HG02571 (cell line): Measurements from ENCODE around the gene PFN3.

Experiments used
- ATAC-seq: cut with Tn5 transposase; IDR thresholded peaks from one replicate; pipeline ENCODE4 v1.9.1; 2021; ENCODE audit warnings: mild to moderate bottlenecking, moderate library complexity; ENCODE audit not compliant: unreplicated experiment

Gene PFN3, protein sequence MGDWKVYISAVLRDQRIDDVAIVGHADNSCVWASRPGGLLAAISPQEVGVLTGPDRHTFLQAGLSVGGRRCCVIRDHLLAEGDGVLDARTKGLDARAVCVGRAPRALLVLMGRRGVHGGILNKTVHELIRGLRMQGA

DNA sequence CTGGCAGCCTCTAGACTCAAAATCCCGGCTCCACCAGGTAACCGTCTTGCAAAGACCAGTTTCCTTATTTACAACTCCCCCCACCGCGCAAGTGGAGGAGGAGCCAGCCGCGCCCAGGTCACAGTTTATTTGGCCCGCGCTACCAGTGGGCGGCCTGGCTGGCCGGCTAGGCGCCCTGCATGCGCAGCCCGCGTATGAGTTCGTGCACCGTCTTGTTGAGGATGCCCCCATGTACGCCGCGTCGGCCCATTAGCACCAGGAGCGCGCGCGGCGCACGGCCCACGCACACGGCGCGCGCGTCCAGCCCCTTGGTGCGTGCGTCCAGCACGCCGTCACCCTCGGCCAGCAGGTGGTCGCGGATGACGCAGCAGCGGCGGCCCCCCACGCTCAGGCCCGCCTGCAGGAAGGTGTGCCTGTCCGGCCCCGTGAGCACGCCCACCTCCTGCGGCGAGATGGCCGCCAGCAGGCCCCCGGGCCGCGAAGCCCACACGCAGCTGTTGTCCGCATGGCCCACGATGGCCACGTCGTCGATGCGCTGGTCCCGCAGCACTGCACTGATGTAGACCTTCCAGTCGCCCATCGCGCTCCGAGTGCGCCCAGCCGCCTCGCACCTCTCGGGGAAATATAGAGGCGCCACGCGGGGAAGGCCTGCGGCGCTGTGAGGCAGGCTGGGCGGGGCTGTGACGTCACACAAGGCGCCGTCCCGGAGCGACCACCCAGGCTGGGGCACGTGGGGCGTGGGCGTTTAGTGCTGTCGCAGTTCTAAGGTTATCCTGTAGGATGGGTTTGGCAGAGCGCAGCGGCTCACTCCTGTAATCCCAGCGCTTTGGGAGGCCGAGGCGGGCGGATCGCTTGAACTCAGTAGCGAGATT lies at the start of gene PFN3:
PFN3 (minus strand) TSS at position 665 of the 872 bp plus-strand sequence; CDS start at position 580, 85 bp downstream.
- ATAC-seq = no peak

DNA sequence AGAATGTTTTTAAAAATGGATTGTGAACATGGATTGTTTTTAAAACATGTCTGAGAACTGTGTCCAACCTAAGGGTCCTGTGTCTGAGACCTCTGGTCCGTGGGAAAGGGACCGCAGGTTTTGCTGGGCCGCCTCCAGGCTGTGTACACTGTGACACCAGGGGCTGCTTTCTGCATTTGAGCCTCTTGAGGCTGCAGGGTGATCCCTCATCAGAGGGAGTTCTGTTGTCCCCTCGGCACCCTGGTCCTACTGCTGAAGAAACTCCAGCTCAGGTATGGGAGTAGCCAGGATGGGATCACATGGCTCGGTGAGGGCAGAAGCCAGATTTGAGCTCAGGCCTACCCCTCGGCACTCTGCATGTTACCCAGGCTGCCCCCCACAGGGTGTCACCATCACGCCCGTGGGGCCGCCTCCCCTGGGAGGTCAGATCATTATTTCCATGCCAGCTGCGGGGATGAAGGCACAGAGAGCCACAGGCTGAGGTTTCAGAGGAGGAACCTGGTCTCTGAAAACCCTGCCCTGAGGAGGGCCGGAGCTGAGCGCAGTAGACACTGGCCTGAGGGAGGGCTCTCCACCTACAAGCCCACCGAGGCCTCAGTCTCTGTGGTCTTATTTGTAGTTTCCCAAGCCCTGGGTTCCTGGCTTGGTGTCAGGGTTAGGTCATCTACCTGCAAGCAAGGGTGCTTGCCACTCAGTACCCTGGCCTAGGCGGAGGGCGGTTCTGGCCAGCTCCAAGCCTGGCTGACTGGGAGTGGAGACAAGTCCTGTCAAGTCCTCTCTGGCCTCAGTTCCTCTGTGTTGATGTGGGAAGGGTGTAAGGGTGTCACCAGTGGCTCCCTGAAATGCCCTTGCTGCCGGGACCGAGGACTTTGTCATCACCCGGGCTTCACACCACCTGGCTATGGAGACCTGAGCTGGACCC lies 48.9 kb upstream of the PFN3 start:
- no peak for ATAC-seq

DNA sequence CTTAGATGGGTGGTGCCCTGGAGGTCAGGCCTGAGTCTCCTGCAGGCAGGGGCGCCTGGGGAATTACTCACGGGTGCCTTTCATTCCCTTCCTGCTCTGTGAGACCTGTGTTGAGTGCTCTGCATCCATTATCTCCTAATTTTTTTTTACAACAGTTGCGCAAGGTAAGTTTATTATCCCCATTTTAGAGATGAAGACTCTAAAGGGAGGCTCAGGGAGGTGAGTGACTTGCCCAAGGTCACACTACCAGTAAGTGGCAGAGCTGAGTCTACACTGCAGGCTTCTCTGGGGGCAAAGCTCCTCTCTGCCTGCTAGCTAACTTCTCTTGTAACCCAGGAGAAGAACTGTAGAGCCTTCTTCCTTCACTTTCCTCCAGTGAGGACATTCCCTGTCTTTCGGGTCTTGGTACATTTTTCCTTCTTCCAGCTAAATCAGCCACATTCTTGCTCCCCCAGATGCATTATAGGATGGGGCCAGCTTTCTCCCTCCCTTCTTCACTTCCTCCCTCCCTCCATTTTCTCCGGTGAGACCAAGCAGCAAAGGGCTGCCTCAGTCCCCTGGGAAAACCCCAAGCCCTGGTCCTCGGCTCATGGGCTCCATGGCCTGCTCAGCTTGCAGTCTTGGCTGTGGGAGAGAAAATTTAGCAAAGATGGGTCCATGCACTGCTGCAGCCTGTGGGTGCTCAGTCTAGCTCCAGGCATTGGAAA lies 47.9 kb upstream of the PFN3 start:
- no peak for ATAC-seq

DNA sequence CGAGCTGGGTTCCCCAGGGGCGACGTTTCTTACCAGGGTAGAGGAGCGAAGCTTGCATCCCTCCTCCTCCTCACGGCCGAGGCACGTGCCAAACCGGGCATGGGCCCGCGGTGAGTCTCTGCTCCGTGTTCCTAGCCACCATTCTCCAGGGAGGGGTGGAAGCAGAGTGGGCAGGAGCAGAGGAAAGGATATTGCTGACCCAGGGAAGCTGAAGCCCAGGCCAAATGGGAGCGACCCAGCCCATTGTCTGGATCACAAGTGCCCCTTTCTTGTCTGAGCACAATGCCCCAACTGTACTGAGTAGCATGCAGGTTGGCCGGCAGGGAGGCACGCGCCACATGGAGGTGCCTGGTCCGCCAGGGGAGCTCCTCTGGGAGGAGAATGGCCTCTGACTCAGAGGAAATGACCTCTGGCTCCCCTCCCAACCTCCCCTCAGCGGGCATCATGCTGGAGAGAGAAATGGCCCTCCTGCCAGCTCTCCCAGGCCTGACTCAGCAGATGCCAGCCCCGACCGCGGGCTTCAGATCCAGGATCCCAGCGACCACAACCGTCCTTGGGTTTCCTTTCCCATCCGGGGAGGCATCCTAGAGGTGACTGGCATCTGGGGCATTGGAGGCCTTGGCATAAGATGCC lies 47.3 kb upstream of the PFN3 start:
- ATAC-seq = no peak

DNA sequence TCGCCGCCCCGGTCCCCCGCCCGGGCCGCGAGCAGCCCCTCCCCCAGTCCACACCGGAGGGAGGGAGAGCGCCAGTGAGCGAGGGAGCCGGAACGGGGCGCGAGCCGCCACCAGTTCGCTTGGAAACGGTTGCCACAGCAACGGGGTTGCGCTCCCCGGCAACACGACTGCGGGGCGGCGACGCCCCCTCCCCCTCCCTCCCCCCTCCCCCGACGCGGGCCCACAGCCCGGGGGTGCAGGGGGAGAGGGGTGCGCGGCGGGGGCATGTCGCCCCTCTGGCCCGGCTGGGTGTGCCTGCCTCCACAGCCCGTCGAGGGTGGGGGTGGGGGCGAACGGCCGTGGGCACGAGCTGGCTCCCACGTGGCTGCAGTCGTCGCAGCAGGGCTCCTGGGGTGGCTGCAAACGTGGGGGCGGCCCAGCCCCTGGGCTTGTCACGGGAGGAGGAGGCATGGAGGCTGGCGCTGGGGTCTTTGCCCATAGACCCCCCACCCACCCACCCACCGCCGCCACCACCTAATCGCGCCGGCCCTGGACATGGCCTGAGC lies 46.7 kb upstream of the PFN3 start:
- ATAC-seq = peak; percentile 5

DNA sequence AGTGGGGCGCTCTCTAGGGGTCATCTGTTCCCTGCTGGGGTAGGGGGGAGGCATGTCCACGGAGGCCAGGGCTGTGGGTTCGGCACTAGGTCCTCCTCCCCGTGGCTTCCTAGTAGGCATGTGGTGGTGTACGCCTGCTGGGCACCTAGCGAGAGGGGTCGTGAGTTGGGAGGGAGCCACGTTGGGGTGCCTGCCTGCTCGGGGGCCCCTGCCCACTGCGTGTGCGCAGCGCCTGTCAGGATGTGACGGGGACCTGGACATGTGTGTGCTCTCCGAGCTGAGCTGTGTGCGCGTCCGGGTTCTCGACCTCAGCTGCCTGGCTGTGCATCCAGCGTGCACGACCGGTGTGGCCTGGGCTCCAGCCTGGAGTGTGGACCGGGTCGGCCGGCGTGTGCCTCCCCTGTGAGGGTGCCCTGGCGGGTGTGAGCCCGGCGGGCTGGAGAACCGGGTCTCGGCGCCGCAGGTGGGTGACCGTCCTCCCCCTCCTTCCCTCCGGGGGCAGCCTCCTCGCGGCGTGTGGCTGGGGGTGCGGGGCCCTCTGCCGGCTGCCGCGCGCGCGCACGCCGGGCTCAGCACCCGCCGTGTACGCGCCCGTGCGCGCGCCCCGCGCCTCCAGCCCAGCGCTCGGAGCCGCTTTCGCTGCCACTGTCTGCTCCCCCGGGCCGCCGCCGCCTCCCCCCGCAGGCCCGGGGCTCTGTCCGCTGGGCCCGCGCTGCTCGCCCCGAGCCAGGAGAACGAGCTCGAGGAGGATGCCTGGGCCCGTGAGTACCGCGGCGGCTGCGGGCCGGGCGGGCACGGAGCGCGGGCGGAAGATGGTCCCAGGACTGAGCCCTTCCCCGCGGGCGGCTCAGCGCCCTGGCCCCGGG lies 46.0 kb upstream of the PFN3 start, which contains the start of gene PRR7:
PRR7 (plus strand) TSS at position 615 of the 866 bp plus-strand sequence. CDS start 8,254 bp downstream, outside the sequence.
- ATAC-seq = peak; percentile 46

DNA sequence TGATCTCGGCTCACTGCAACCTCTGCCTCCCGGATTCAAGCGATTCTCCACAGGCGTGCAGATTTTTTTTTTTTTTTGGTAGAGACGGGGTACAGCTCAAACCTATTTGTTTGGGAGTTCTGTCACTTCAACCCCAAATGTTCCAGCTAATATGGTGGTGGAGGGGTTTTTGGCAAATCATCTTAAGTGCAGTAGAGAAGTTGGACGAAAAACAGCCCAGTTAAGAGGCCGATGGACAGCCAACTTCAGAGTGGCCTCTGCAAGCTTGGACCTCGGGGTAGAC lies 45.4 kb upstream of the PFN3 start:
- no peak for ATAC-seq

DNA sequence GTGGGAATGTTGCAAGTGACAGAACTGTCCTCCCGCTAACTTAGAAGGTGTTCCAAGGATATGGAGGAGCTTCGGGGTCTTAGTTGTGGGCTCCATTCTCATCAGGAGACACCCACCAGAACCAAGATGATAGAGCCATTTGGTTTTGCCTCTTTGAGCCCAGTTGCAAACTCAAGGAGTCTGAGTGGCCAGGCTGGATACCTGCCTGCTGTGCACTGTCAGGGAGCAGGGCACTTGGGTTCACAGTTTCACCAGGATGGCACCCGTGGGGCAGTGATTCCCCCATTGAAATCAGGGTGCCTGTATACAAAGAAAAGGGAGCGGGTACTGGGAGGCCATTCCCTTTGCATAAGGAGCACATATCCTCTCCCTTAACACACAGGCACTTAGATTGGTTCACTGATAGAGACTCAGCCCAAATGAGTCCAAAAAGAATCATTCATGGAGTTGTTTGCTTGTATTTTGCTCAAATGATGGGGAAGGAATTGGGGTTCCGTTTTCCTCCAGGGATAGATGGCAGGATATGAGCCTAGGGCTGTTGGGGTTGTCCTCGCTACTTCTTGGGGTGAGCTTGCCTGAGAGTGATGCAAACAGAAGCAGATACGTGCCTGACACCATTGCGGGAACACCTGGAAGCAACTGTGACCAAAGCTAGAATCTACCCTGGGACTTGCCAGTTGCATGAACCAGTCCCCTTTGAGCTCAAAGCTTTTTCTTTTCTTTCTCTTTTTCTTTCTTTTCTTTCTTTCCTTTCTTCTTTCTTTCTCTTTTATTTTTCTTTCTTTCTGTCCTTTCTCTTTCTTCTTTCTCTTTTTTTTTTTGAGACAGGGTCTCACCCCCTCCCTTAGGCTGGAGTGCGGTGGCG lies 44.8 kb upstream of the PFN3 start:
- no peak for ATAC-seq

DNA sequence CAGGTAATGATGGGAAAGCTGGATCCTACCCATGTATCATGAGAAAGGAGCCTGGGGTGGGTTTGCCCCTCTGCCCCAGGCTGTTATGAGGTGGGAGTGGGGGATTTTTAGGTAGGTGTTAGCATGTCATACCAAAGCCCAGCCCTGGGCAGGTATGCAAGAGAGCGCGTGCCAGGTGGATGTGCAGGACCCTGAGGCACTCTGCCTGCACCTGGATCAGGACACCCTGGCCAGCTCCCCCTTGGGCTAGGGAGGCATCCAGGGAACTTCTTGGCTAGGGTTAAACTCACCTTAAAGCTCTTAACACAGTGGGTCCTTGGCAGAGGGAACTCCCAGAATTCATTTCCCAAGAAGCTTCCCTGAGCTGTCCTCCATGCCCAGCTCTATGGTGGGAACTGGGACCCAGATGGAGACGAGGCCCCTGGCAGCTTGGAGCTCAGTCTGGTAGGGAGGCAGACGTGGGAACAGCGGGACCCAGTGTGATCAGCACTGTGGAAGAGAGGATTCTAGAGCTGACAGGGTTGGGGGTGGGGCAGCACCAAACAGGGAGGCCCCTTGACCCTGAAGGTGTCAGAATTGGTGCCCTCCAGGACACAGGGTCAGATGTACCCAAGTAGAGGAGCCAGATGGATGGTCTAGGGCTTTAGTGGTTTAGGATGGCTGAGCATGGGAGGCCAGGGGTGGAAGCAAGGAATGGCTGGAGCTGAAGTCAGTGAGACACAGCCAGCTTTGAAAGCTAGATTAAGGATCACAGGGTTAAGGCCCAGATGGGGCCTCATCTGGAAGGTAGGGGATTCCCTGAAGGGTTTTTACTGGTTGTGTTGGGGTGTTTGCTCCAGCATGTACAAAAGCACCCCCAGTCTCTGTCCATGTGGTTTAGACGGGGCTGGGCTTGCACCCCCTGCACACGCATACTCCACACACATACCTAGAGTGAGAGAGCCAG lies 43.9 kb upstream of the PFN3 start:
- ATAC-seq = no peak

DNA sequence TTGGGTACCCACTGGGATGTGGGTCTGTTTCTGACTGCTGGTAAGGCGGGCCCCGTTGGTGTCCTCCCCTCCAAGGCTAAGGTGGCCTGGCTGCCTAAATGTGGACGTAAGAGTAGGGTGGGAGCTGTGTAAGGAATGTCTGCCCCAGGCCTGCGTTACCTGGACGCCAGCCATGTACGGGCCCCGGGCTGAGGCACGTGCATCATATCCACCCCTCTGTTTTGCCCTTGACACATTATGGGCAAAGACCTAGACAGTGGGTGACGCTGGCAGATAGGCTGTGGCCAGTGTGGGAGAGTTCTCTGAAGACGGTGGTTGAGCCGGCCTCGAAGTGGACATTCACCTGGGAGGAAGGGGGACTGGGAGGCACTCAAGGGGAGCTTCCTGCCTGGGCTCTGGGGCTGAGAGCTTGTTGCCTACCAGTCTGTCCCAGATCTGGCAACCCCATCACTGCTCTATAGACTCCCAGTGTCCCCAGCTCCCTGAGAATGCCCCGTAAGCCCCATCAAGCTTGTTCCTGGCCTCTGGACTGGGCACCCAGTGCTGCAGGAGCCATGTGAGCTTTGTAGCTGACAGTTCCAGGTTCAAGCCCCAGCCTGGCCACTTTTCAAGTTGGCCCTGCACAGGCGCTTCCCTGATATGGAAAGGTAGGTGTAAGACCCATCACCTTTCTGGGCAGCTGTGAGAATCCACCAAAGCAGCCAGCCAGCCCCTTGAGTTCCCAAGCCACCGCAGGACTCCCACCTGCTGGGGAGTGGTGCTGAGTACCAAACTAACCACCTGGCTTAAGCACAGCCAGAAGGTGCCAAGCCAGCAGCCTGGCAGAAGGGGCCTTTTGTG lies 42.9 kb upstream of the PFN3 start:
- no peak for ATAC-seq

DNA sequence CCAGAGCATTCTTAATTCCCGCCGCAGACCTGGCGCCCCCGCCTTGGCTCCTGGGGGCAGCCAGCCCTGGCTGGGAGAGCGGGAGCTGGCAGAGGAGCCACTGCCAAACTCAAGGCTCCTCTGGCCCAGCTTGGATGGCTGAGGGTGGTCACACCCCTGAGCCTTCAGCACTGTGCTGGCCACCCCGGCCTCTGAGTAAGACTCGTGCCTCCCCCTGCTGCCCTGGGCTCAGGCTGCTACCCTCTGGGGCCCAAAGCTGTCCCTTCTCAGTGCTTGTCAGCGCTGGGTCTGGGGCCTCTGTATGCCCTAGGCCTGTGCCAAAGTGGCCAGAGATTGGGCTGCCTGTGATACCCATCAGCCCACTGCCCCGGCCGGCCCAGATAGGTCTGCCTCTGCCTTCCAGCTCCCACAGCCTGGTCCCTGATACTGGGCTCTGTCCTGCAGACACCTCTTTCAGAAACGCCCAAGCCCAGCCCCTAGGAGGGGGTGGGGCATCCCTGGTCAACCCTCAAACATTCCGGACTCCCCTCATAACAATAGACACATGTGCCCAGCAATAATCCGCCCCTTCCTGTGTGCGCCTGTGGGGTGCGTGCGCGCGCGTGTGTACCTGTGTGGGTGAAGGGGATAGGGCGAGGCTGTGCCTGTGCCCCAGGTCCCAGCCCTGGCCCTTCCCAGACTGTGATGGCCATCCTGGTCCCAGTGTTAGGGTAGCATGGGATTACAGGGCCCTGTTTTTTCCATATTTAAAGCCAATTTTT lies 41.8 kb upstream of the PFN3 start:
- ATAC-seq = no peak

DNA sequence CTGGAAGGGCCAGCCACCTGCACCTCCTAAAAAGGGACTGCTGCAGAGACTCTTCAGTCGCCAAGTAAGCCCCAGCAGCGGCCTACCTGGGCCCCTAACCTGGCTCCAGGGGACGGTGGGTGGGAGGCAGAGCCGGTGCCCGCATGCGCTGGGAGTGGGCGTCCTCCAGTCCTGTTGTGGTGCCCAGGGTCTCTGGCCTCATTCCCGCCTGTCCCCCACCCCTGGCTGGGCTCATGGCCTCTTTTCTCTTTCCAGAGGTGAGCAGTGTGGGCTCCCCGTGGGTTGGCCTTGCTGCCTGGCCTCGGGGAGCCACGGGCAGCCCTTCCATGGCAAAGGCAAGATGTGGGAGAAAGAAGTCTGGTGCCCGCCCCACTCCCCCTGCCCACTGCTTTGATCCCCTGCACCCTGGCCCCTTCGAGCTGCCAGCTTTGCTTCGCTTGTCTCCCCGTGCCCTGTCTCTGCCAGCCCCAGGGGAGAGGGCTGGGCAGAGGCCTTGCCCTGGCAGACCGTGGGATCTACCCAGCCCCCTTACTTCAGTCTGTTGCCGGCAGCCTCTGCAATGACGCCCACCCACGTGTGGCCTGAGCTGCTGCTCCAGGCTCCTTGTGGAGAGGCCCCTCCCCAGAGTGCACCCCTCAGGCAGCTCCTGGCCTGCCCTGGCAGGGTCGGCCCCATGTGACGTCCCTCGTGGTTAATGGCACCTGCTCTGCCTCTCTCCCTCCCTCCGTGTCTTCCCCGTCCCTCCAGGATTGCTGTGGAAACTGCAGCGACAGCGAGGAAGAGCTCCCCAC lies 40.7 kb upstream of the PFN3 start:
- ATAC-seq = no peak

DNA sequence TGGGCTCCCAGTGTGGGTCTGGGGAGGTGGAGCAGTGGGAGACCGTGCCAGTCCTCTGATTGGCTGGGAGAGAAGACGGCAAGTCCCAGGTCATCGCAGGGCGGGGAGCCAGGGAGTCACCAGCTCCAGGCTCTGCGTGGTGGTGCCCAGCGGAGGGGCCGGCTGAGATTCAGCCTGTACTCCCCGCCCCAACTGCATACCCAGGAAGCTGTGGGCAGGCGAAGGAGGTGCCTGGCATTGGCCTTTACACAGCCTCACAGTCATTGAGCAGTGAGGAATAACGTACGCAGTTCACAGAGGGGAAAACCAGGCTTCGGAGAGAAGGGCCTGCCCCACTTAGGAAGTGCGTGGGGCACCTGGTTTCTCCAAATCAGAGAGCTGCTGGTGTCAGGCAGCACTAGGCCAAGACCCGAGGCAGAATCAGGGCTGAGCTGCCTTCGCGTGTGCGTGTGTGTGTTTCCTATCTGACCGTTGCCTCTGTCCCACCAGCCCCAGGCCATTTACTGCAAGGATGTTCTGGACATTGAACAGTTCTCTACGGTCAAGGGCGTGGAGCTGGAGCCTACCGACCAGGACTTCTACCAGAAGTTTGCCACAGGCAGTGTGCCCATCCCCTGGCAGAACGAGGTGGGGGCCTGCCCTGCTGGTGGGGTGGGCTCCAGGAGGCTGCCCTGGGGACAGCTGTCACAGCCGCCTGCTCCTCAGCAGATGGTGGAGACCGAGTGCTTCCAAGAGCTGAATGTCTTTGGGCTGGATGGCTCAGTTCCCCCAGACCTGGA lies 39.9 kb upstream of the PFN3 start:
- no peak for ATAC-seq

DNA sequence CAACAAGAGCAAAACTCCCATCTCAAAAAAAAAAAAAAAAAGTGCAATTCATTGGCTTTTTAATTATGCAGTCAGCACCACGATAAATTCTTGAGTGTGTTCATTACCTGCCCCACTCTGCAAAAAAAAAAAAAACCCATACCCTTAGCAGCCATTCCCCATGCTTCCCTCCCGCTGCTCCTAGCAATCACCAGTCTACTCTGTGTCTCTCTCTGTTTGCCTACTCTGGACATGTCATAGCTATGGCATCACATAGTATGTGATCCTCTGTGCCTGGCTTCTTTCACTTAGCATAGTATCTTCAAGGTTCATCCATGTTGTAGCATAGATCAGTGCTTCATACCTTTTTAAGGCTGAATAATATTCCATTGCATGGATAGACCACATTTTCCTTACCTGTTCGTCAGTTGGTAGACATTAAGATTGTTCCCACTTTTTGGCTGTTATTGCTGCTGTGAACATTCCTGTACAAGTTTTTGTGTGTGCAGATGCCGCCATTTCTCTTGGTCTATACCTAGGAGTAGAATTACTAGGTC lies 39.1 kb upstream of the PFN3 start:
- no peak for ATAC-seq
